SHP77 treated with DMSO at 0.1 percent for 48 hours (cell line): ENCODE measurements around the gene SLC22A16.
"Not testable (repeated sequence)": the region's sequence is repeated elsewhere in the genome, so short reads cannot be mapped to it uniquely, and the experiment has no call there.

ENCODE experiments used
- DNase-seq: peaks from one replicate; lab custom pipeline; 2025; lab: John Stamatoyannopoulos, UW

The SLC22A16 gene

DNA sequence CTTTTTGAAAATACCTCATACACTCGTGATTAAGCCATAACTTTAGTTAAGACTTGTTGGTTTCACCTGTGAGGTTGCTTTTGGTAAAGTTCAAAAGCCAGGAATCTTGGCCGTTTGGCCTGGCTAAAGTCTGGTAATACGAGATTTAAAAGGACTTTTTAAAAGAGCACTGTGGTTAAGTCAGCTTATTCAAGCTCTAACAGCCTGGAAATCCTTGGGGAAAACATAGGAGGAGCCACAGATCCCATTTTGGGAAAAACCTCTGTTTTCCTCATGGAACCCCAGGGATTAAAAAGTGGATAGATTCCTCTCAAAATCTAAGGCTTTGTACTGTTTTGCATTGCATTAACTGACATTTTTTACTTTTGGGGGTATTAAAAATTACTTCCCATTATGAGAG, 13.7 kb upstream of the SLC22A16 start:
- no peak for DNase-seq

DNA sequence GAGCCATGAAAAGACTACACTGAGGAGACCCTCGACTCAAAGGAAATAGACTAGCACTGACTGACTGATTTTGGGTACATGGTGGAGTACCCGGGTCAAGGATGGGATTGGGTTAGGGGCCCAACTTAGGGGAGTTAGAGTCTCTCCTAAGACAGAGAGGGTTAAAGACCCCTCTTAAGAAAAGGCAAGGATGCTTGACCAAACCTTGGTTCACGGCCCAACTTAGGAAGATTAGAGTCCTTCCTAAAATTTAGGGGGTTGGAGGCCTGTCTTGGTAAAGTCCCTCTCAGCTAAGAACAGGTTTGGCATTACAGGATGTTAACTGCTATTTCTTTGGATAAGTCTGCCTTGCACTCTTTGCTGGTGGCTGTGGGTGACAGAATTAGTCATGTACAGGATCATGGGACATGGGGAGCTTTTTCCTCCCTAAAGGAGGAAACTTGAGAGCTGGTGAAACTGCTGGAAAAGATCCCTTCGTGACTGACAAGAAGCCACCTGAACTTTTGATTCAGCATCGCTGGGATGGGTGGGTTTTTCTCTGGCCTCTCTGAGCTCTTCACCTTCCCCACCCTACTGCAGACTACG, 12.3 kb upstream of the SLC22A16 start:
- DNase-seq: no peak

DNA sequence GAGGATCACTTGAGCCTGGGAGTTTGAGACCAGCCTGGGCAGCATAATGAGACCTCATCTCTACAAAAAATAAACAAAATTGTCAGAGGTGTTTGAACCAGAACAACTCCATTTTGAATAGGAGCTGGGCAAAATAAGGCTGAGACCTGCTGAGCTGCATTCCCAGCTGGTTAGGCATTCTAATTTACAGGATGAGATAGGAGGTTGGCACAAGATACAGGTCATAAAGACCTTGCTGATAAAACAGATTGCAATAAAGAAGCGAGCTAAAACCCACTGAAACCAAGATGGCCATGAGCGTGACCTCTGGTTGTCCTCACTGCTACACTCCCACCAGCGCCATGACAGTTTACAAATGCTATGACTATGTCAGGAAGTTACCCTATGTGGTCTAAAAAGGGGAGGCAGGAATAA, 11.6 kb upstream of the SLC22A16 start:
- DNase-seq: not testable (repeated sequence)

DNA sequence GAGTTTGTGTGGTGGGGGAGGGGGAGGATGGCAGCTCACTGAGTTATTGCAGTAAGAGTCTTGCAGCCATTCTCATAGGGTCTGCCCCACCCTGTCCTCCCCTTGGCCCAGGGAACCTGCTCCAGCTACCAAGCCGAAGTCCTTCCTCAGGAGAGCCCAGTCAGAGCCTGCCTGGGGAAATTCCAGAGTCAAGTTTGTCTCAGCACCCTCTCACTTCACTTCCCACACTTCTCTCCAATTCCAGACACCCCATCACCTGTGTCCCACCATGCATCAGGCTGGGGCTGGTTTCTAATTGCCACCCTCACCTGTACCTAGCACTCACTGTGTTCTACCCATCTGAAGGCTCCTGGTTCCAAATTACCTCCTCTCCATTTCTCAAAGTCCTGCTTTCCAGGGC, 10.3 kb upstream of the SLC22A16 start:
- DNase-seq: no peak

DNA sequence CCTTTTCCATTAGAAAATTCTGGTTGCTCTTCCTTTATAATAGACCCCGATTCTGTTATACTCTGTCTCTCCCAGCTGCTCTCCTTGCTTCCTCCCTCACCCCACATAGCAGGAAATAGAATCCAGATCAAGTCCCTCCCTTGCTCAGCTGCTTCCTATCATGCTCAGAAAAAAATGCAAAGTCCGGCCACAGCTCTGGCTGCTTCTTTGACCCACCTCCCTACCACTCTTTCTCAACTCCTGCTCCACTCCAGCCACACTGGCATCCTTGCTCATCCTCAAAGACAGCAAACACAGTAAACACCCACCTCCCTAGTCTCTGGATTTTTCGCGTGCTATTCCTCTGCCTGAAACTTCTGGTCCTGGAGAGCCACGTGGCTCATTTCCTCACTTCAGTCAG, 9.1 kb upstream of the SLC22A16 start:
- DNase-seq: no peak

DNA sequence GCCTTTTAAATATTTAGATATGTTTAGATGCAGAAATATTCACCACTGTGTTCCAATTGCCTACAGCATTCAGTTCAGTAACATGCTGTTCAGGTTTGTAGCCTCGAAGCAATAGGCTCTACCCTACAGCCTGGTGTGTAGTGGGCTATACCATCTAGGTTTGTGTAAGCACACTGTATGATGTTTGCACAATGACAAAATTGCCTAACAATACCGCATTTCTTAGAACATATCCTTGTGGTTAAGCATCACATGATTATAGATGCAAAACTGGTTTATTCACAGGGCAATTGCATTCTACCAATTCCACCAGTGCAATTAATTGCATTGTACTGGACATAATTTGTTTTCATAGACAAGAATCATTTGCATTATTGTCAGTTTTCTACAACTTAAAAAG, 7.9 kb upstream of the SLC22A16 start:
- no peak for DNase-seq

DNA sequence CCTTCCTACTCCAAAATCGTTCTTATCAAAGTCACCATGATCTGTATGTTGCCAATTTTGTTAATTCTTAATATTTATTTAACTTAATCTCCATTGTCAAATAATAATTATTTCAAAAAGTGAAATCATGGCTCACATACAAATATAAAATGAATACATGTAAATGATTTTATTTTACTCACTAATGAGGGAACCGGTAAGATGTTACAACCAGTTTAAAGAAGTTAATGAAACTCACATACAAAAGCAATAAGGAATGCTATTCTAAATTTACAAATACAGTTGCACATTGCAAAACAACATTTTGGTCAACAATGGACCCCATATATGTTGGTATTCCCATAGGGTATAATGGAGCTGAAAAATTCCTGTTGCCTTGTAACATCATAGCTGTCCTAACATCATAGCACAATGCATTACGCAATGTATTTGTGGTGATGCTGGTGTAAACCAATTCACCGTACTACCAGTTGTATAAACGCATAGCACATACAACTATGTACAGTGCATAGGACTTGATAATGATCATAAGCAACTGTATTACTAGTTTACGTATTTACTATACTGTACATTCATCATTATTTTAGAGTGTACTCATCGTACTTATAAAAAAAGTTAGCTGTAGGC, 6.5 kb upstream of the SLC22A16 start:
- DNase-seq: no peak

DNA sequence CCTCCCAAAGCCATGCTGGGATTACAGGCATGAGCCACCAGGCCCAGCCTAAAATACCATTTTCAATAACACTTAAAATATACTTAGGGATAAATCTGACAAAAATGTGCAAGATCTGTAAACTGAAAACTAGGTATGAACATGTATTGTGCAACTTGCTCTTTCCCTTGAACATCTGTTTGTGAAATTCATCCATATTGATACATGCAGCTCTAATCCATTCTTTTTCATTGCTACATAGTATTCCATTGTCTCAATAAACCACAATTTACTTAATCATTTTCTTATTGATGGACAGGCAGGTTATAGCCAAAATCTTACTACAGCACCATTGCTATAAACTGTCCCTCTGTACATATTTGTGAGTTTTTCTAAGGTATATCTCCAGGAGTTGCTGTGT, 4.7 kb upstream of the SLC22A16 start:
- DNase-seq: no peak

DNA sequence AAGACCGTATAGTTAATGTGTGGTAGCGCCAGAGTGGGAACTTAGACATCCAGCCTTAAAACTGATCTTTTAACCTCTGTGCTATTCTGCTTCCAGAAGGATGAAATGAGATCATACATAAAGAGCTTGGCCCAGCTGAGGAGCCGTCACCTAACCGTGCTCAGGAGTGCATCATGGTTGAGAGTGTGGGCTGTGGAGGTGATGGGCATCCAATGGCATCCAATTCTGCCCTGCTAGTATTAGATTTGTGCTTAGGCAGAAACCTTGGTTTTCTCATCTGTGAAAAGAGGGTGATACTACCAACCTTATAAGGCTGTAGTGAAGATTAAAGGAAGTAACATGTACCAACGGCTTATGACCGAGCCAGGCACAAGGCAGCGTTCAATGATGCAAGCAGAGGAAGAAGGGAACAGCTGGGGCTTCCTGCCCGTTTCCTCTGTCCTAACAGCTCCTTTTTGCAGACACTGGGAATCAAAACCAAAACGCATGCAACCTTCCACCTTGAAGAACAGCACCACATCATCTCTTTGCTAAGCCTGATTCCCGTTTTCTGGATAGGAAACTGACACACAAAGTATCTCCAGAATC, 1.3 kb downstream of the SLC22A16 start:
- DNase-seq: no peak

DNA sequence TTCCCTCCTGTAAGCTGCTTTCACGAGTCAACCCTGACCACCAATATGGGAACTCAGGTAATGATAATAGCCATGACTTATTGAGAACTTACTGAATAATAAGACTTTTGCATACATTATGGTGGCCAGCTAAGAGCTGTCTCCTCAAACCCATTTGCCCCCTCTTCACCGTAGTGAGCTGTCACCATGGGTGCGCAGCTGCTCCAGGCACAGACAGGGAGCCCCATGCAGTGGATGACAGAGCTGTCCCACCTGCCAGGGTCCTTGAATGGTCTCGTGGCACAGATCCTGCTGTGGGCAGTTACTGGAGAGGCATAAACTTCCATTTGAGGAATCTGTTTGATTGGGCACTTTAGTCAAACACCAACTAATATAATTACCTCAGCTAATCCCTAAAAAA, 1.9 kb downstream of the SLC22A16 start:
- no peak for DNase-seq

DNA sequence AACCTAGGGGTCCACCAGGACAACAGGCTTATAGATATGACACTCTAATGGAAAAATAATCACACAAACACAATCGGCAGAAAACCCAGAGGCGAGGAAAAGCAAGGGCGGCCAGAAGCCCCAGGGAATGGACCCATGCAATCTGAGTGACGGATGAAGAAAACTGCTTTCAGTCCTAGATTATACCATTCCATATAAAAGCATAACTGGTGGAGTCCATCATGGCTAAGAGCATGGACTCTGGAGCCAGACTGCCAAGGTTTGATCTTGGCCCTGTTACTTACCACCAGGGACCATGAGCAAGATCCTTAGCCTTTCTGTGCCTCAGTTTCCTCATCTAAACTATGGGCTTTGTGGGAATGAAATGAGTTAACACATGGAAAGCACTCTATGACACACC, 3.7 kb downstream of the SLC22A16 start:
- DNase-seq: no peak

DNA sequence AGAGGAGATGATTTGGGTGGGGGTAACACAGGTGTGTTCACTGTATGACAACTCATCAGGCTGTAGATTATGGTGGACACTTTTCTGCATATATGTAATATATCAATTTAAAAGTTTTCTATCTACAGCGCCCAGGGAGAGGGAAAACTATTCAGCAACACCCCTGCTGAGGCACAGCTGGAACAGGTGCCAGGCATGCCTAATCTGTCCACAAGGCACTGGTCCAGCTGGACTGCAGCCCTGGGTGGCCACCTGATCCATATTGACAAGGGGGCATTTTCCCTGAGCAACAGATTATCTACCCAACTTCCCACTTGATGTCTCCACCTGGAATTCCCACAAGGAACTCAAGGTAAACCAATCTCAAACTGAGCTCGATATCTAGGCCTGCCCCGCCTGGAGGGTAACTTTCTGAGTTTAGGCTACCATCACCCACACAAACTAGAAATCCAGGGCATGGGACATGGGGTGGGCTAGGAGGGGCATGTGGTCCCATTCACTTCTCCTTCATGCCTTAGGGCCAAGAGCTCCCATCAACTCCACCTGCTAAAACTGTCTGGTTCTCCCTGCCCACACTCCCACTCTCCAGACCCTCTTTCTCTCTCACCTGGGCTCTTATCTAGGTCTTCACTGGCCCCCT, 4.6 kb downstream of the SLC22A16 start:
- no peak for DNase-seq

DNA sequence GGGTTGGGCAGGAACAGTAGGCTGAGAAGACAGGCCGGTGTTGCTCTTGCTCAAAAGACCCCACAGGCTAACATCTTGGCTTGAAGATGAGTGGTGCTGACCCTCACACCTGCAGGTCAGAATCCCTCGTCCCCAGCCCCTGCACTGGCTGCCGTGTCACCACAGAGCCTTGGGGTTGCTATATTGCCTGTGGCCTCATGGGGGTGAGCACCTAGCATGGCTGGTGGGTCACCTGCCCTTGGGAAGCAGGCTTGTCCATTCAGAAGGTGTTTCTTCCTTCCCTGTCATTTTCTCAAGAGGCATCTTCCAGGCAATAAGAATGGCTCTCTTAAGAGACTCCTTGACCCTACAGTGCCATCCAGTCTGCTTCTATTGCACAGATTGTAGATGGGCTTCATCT, 7.7 kb downstream of the SLC22A16 start:
- no peak for DNase-seq

DNA sequence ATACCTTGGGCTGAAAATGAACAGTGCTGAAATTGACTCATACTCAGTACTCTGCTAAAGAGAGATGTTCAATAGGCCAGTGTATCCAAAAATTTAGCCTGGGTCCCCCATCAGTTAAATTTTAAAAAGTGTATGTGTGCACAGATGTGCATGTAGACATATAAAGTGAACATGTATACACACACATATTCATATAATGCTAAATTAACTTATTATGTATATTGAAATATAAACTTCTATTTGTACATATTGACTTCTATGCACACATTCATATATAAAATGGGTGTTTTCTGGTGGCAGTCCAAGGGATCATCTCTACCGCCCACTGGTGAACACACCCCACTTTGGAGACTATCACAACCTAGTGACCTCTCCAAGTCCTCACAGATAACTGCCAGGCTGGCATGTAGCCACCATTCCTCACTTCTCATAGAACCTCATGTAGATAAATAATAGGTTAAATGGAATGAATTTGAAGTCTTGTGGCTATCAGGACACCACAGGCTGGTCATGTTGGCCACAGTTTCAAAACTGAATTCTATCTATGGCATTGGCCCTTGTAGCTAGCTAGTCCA, 8.8 kb downstream of the SLC22A16 start:
- no peak for DNase-seq

DNA sequence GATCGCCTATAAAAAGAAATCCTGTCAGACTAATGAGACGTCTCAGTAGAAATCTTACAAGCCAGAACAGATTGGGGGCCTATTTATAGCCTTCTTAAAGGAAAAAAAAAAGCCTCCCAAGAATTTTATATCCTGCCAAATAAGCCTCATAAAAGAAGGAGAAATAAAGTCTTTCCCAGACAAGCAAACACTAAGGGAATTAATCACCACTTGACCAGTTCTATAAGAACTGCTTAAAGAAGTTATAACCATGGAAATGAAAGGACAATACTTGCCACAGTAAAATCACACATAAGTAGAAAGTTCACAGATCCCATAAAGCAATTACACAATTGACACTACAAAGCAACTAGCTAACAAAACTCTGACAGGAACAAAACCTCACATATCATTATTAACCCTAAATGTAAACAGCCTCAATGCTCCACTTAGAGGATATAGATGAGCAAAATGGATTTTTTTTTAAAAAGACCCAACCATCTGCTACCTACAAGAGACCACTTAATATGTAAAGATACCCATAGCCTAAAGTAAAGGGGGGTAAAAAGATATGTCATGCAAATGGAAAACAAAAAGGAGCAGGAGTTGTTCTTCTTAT, 13.4 kb downstream of the SLC22A16 start:
- DNase-seq: no peak

DNA sequence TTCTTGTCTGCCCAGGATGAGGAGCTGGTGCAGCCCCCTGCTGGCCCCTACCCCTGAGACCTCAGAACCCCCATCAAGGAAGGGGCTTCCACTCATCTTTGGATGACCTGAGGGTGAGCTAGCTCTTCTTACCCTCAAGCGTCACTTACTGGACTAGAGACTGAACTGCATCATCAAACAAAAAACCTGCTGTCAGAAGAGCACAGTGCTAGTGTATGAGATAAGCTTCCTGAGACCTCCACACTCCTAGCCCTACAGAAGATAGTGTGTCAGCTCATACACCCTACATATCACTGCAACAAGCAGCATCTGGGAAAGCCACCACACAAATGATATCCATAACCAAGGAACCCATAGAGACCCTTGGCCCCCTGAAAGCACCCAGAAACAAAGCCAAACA, 15.0 kb downstream of the SLC22A16 start:
- no peak for DNase-seq

DNA sequence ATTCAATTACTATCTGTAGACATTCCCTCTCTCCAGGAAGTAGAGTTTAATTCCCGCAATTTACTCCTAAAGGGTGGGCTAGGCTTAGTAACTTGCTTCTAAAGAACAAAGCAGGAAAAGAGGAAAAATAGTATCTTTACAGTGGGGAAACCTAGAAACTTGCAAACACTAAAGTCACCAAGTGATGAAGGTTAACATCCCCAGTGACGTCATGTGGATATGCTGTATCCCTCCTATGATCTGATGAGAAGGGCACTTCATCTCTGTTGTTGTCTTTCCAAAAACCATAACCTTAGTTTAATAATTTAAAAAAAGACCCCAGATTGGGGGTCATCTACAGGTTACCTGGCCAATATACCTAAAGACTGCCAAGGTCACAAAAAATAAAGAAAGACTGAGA, 17.3 kb downstream of the SLC22A16 start:
- DNase-seq: no peak

DNA sequence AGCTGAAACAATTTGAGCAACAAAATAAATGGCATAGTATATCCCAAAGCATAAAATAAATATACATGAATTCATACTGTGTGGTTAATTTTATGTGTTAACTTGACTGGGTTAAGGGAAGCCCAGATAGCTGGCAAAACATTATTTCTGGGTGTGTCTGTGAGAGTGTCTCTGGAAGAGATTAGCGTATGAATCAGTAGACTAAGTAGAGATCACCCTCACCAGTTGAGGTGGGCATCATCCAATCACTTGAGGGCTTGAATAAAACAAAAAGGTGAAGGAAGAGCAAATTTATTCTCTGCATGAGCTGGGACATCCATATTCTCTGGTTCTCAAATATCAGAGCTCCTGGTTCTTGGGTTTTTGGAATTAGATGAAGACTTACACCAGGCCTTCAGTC, 17.9 kb downstream of the SLC22A16 start:
- no peak for DNase-seq

DNA sequence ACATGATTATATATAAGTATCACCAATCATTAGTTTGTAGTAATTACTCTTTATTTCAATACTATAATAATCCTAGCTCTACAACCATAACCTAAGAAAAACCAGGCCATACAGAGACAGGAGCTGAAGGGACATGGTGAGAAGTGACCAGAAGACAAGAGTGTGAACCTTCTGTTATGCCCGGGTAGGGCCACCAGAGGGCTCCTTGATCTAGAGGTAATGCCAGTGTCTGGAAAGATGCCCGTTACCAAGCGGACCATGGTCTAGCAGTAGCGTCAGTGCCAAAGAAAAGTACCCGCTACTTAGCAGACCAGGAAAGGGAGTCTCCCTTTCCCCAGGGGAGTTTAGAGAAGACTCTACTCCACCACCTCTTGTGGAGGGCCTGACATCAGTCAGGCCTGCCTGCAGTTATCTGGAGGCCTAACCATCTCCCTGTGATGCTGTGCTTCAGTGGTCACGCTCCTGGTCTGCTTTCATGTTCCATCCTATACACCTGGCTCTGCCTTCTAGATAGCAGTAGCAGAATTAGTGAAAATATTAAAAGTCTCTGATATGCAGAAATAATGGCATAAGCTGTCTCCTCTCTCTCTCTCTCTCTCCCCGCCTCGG, 18.7 kb downstream of the SLC22A16 start:
- peak; percentile 71 for DNase-seq

DNA sequence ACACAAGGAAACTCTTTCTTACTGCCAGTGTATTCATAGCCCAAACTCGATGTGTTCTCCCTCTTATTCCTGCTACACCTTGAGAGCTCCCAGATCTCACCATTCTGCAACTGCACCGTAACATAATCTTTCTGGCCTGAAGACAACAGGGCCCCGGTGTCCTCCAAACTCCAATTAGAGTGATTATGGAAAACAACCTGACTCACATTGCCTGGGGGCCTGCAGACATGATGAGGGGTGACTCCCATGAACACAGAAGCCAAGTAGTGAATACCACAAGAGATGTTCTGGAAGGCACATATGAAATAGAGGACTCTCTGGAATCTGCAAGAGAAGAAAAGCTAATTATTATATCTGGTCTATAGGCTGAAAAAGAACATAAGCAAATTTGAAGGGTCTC, 19.7 kb downstream of the SLC22A16 start:
- no peak for DNase-seq

DNA sequence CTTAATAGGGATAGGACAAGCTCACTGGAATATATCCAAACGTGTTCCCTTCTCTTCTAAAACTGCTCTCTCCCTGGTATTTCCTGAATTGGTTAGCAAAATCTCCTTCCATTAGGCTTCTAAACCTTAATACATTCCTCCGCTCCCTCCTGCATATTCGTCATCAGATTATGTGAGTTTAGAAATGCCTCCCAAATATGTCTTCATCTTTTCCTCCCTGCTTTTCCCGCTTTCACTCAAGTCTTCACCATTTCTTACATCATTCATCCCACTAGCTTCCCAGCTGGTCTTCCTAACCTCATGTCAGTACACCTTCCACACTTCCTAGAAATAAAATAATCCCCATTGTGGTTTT, 26.9 kb downstream of the SLC22A16 start:
- no peak for DNase-seq

DNA sequence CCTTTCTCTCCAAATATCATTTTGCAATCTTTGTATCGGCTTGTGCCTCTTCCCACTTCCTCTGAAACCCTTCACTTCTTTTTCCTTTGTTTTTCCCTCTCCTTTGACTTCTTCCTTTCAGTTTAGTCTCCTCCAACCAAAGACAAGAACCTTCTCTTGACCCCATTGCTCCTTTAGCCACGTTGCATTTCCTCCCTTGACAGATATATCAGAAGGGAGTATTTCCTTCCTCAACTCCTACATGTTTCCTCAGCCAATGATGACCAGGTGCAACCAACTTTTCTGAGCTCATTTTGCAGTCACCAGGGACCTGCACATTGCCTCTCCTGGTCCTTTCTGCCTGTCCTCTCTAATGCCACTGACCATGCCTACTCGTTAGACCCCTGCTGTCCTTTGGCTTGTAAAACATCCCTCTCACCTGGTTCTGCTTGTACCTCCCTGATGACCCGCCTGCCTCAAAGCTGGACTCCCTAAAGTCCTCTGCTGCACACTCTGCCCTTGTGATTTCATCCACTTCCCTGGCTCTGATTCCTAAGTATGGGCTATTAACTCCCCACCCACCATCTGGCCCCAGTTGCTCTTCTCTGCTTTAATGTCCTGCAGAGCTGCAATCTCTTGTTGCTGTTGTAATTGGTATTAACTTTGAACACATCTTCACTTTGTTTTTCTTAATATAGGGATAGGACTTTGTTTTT, 27.4 kb downstream of the SLC22A16 start:
- DNase-seq: no peak
